CD4-positive, alpha-beta T cell treated with Interferon alpha-2 for 1 hour (primary cell): ENCODE measurements around the gene NTRK3.

Experiments
- DNase-seq, 2 donors: peaks; one replicate each; pipeline ENCODE4 v3.0.0-alpha.2; 2020 to 2022

The NTRK3 gene

DNA sequence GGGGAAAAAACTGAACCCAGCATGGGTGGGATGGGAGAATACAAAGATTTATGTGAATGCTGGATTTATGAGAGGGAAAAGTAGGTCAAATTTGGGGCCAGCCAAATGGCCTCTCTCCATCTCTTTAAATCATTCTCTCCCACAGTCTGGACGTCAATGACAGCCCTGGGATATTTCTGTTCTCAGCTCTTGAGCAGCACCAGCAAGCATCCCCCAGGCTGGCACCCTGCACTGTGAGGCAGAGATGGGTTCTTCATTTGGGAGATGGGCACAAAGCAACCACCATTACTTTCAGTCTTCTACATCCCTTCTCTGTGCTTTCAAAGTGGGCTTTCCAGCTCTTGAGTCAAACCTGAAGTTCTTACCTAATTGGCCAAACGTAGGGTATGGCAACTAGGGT is 321.0 kb downstream of the NTRK3 start:
- DNase-seq: no peak

DNA sequence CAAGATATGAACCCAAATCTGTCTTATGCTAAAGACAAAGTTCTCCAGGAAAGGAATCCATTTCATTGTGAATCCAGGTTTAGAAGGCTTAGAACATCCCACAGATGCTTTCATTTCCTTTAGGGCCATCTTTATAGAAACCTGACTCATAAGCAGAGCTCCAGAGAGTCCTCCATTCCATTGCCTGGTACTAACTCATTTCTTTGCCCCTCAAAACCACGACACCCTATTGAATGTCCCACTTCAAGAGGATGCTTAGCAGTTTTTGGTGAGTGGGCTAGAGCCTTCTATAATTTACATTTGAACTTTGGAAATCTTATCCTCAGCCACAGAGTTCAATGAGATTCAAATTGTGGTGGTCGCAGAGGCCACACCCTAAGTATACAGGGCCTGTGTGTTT is 325.0 kb downstream of the NTRK3 start:
- no peak for DNase-seq

GRCh38 chr15:87930457-87930856 is 326.1 kb downstream of the NTRK3 start:
- DNase-seq: no peak

DNA sequence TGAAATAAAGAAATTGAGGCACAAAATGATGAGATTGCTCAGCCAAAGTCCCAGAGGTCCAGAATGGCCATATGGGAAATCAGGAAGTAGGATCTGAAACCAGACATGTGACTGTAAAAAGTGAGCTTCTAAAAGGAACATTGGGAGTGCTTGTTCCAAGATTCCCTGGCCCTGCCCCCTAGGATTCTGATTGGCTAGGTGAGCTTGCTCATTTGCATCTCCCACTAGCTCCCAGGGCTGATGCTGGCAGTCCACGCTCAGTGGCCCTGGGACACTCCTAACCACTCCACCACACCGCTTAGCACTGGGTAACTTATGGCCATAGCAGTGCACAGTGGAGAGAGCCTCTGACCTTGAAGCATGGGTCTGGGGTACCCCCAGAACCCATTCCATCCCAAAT is 326.7 kb downstream of the NTRK3 start:
- DNase-seq: no peak

DNA sequence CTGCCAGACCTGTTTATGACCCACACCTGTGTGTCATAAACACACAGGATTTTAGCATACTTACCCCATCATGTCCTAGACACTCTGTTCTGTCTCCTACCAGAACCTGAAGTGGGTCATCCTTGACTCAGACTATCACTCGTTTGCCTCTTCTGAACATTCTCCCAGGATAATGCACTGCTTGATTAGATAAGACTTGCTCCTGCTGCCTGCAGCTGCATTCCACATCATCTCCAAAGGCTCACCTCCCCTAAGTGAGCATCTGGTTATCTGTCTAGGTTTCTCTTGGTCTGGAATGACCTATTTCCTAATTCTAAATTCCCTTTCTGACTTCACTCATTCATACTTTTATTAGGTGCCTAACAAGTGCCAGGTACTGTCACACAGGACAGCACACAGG is 332.1 kb downstream of the NTRK3 start:
- no peak for DNase-seq

DNA sequence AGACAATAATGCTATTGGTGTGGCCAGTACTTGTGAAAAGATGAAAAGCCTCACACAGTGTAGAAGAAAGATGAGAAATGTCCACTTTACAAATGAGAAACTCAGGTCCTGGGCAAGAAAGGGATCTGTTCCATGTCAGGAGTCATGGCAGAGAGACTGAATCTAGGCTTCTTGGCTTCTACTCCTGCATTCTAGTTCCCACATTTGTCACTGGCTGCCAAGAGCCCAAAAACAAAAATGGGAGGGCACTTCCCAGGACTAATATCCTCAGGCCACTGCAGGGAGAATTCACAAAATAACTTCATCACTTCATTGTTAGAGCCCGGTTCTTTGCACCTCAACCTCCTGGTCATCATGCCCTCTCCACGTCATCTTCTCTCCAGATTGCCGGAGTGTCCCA is 337.5 kb downstream of the NTRK3 start:
- no peak for DNase-seq

DNA sequence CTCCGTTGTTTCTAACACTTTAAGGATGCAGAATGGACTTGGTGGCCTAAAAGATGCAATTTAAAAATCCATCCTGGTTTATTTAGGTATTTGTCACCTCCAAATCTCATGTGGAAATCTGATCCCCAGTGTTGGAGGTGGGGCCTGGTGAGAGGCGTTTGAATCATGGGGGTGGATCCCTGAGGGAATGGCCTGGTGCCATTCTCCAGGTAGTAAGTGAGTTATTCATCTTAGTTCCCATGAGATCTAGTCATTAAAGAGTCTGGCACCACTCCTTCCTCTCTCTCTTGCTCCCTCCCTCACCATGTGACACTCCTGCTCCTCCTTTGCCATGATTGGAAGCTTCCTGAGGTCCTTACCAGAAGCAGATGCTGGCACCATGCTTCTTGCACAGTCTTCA is 339.1 kb downstream of the NTRK3 start:
- no peak for DNase-seq

DNA sequence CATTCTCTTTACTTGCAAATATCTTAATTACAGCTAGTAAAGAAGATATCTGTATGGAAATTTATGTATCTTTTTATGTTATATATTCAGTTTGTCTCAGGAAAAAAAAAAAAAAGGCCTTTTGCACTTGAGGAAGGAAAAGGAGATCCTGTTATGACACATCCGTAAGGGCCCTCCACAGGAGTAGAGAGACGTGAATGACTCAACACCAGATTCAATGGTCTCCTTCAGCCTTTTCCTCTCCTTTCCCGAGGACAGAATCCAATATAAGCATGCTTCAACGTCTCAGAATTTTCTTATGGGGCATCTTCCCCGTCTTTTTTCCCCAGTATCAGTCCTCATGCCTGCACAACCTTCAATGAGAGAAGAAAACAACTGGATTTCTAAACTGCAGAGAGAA is 340.3 kb downstream of the NTRK3 start:
- DNase-seq: no peak

- no peak for DNase-seq
Measured at GRCh38 chr15:87910301-87910700, 346.2 kb downstream of the NTRK3 start.

GRCh38 chr15:87907676-87908446 is 348.7 kb downstream of the NTRK3 start:
- no peak for DNase-seq

DNA sequence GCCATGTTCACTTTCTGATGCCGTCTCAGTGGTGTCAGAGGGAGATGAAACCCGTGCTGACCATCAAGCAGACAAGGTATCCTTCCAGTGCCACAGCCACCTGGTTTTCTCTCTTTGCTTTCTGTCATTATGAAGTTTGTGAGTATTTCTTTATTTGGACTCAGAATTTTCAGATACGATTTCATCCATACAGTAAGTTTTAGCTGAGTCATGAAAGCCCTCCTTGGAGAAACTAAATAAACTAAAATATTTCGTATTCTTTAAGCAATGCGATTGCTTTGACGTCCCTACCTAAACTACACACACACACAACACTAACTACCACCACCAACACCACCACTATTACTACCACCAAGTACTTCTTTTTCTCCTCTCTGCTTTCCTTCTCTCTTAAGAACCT is 350.1 kb downstream of the NTRK3 start:
- no peak for DNase-seq

- DNase-seq: peak in 1 of 2 donors; percentile 23
Measured at GRCh38 chr15:87902772-87903426, 353.6 kb downstream of the NTRK3 start.

- no peak for DNase-seq
Measured at GRCh38 chr15:87901926-87902690, 354.4 kb downstream of the NTRK3 start.

- DNase-seq: no peak
Measured at GRCh38 chr15:87901008-87901407, 355.5 kb downstream of the NTRK3 start.

DNA sequence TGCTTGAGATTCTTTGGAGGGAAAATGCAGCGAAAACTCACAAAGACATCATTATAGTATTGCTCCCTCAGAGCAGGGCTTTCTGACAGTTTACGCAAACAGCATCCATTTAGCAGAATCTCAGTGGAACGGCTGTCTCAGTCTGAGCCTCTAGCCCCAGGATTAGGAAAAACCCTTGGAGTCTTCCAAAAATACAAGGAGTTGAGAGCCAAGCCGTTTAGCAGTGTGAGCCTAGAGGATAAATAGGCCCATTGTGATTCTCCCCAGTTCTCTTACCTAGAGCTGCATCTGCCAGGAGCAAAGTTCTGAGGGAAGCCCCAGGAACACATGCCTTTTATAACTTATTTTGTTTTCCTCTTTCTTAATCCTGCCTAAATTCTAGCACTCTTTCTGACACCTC is 359.6 kb downstream of the NTRK3 start:
- DNase-seq: no peak

- DNase-seq: no peak
Measured at GRCh38 chr15:87887177-87887576, 369.4 kb downstream of the NTRK3 start.

DNA sequence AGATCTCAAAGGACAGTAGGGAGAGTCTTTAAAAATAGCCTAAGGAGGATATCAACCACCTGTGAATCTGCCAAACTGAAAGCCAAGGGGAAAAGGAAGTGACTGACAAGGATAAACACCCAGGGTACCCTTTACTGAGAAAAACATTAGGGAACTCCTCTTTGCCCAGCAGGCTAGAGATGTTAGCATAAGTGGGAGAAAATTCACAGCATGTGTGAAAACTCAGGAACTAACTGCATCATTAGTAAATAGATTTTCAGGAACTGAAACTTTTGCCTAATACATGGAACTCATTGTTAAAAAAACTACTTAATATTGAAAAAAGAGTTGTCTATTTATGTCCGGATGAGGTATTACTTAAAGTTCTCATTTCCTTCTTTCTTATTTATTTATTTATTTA is 375.5 kb downstream of the NTRK3 start:
- no peak for DNase-seq

DNA sequence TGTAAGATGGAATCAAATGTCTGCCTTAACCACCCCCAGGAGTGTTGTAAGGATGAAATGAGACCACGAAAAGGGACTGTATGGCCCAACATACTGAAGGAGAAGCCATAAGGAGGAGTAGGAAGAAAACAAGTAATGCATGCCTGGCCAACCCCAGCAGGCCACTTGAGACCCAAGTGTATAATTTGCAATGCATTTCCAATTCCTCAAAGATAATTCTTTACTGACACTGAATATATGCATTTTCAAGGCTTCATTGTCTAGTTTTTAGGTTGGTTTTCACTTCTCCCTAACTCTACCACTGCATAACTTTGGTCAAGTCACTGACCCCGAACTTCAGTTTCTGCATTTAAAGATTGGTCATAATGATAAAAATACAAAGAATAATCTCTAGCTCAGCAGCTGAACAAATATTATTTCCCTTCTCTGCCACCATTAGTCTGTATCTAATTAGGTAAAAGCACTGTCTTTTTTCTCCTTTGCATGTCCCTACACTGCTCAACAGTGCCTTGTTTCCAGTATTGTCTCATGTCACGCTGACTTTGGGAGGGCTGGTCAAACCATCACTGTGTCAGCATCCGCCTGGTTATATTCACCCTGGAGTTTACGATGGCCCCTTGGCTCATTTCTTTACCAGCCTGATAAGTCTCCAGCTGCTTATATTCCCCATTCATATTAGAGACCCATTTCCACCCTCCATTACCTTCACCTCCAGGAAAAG is 378.6 kb downstream of the NTRK3 start:
- no peak for DNase-seq

- DNase-seq: no peak
Measured at GRCh38 chr15:87877114-87877810, 379.3 kb downstream of the NTRK3 start.

DNA sequence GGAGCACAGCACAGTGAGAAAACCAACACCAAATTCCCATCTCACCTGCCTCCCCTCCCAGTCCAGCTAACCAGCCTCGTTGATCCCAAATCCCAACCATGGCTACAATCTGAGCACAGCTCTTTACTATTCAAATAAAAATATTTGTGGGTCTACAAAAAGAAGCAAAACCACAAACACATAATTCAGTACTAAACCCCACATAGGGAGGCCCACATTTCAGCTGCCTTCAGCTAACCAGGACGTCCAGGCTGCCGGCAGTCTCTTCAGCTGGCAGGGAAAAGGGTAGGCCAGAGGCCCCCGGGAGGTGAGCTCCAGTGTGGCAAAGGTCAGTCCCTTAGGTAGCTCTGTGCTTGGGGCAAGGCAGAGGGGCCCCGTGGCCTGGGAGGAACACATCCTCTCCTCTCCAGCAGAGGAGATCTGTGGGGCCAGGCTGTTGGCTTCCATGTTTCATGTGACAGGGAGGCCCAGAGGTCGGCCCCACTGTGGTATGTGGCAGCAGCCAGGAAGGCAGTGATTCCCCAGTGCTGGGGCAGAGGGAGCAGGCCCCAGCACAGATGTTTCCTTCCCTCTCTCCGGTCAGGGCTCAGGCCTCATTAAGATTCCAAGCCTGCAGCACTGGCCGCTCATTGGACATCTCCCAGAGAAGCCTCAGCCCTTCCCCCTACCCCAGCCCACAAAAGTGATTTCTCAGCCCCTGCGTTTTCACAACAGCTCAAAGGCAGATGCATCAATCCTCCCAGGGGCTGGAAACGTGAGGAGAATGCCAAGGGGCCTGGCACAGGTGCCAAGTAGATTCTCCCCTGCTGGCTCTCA is 381.4 kb downstream of the NTRK3 start:
- no peak for DNase-seq

GRCh38 chr15:87873516-87873915 is 383.0 kb downstream of the NTRK3 start:
- DNase-seq: no peak
